SK-N-SH treated with all-trans-retinoic acid at 6 μM for 48 hours (cell line): ENCODE results near the gene SYNDIG1L.

Source experiments
- ATAC-seq: fragments of 200-7000 bp; cut with Tn5 transposase; 3 replicates; pipeline ENCODE4 v1.9.1; 2020; ENCODE audit warnings: mild to moderate bottlenecking, moderate library complexity
- ARNTL ChIP-seq: fragments of 450-650 bp; formaldehyde crosslinking; IDR thresholded peaks from 2 replicates; pipeline ENCODE4 v1.5.0; 2020; ENCODE audit warnings: low read depth, mild to moderate bottlenecking, moderate library complexity, borderline replicate concordance
- BACH2 ChIP-seq: fragments of 250-450 bp; sonication (Bioruptor Pico); IDR thresholded peaks from 2 replicates; pipeline ENCODE4 v1.9.0; 2021; ENCODE audit warnings: mild to moderate bottlenecking, borderline replicate concordance
- CSDC2 ChIP-seq: fragments of 250-450 bp; sonication (Bioruptor Pico); IDR thresholded peaks from 2 replicates; pipeline ENCODE4 v1.5.0; 2020; ENCODE audit warnings: mild to moderate bottlenecking, moderate library complexity
- CSRNP3 ChIP-seq: fragments of 250-450 bp; sonication (Bioruptor Pico); IDR thresholded peaks from 2 replicates; pipeline ENCODE4 v1.5.1; 2021; ENCODE audit warnings: mild to moderate bottlenecking, moderate library complexity
- ESRRG ChIP-seq: fragments of 250-450 bp; sonication (Bioruptor Pico); IDR thresholded peaks from 2 replicates; pipeline ENCODE4 v1.6.1; 2021; ENCODE audit warnings: mild to moderate bottlenecking
- GLIS3 ChIP-seq: fragments of 250-450 bp; sonication (Bioruptor Pico); IDR thresholded peaks from 2 replicates; pipeline ENCODE4 v1.5.0; 2020; ENCODE audit warnings: mild to moderate bottlenecking, moderate library complexity
- ISL1 ChIP-seq: fragments of 250-450 bp; sonication (Bioruptor Pico); IDR thresholded peaks from 2 replicates; pipeline ENCODE4 v2.1.2; 2022; ENCODE audit warnings: mild to moderate bottlenecking, moderate library complexity
- POU6F1 ChIP-seq: fragments of 250-450 bp; sonication (Bioruptor Pico); IDR thresholded peaks from 2 replicates; pipeline ENCODE4 v1.8.0; 2021; ENCODE audit warnings: low read depth, mild to moderate bottlenecking, moderate library complexity, borderline replicate concordance
- PPARA ChIP-seq: fragments of 250-450 bp; sonication (Bioruptor Pico); IDR thresholded peaks from 2 replicates; pipeline ENCODE4 v1.5.0; 2020; ENCODE audit warnings: mild to moderate bottlenecking, borderline replicate concordance
- SNAI2 ChIP-seq: fragments of 250-450 bp; sonication (Bioruptor Pico); IDR thresholded peaks from 2 replicates; pipeline ENCODE4 v1.5.0; 2020; ENCODE audit warnings: mild to moderate bottlenecking, moderate library complexity
- TCF4 ChIP-seq: fragments of 250-450 bp; sonication (Bioruptor Pico); IDR thresholded peaks from 2 replicates; pipeline ENCODE4 v1.8.0; 2021; ENCODE audit warnings: mild to moderate bottlenecking, moderate library complexity, borderline replicate concordance
- TSHZ2 ChIP-seq: fragments of 250-450 bp; sonication (Bioruptor Pico); IDR thresholded peaks from 2 replicates; pipeline ENCODE4 v1.5.0; 2020; ENCODE audit warnings: mild to moderate bottlenecking, moderate library complexity
- ZC3H10 ChIP-seq: fragments of 250-450 bp; sonication (Bioruptor Pico); IDR thresholded peaks from 2 replicates; pipeline ENCODE4 v1.5.1; 2021; ENCODE audit warnings: mild to moderate bottlenecking, moderate library complexity
- ZFP30 ChIP-seq: fragments of 450-650 bp; formaldehyde crosslinking; IDR thresholded peaks from 2 replicates; pipeline ENCODE4 v1.5.0; 2022; ENCODE audit warnings: mild to moderate bottlenecking, moderate library complexity
- ZNF565 ChIP-seq: fragments of 450-650 bp; formaldehyde crosslinking; conservative IDR thresholded peaks from 2 replicates; pipeline ENCODE4 v1.5.0; 2020; ENCODE audit warnings: low read depth, mild to moderate bottlenecking, moderate library complexity
- ZNF70 ChIP-seq: fragments of 450-650 bp; formaldehyde crosslinking; IDR thresholded peaks from 2 replicates; pipeline ENCODE4 v1.5.0; 2020; ENCODE audit warnings: mild to moderate bottlenecking, moderate library complexity
- ZNF8 ChIP-seq: fragments of 450-650 bp; formaldehyde crosslinking; IDR thresholded peaks from 2 replicates; pipeline ENCODE4 v1.5.0; 2020; ENCODE audit warnings: mild to moderate bottlenecking, moderate library complexity
- TF ChIP-seq, protein P1 (sequence below): fragments of 250-450 bp; sonication (Bioruptor Pico); IDR thresholded peaks from 2 replicates; pipeline ENCODE4 v1.5.1; 2020; ENCODE audit warnings: low read depth, mild to moderate bottlenecking, moderate library complexity

Gene SYNDIG1L

DNA sequence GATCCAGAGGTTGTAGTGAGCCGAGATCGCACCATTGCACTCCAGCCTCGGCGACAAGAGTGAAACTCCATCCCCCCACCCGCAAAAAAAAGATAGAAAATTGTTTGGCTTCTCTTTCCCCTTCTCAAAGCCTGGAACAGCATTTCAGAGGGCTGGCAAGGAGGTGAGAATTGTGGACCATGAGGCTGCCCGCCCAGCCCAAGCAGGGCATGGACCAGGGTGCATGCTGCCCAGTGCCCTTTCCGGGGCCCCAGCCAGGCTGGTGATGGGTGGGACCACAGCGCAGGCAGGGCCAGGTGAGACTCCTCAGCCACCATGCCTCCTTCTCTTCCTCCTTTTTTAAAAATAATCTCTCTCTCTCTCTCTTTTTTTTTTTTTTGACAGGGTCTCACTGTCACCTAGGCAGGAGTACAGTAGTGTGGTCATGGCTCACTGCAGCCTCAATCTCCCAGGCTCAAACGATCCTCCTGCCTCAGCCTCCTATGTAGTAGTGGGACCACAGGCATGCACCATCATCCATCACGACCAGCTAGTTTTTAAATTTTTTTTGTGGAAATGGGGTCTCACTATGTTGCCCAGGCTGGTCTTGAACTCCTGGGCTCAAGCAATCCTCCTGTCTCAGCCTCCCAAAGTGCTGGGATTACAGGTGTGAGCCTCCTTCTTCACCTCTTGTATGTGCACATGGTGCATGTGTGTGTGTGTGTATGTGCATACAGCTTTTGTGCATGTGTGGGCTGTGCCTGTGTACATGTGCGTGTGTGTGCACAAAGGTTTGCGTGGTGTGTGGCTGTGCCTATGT is 22.2 kb downstream of the SYNDIG1L start:
- no peak for ATAC-seq
- TF ChIP-seq CSDC2 (no peak), ZNF8 (CRISPR knock-in tag) (no peak), ZFP30 (CRISPR knock-in tag) (no peak), ISL1 (CRISPR knock-in tag) (no peak), ESRRG (no peak), ZC3H10 (CRISPR knock-in tag) (no peak), ARNTL (CRISPR knock-in tag) (no peak), CSRNP3 (CRISPR knock-in tag) (no peak), POU6F1 (CRISPR knock-in tag) (no peak), TCF4 (CRISPR knock-in tag) (no peak), GLIS3 (CRISPR knock-in tag) (no peak)
- TF ChIP-seq, protein P1, sequence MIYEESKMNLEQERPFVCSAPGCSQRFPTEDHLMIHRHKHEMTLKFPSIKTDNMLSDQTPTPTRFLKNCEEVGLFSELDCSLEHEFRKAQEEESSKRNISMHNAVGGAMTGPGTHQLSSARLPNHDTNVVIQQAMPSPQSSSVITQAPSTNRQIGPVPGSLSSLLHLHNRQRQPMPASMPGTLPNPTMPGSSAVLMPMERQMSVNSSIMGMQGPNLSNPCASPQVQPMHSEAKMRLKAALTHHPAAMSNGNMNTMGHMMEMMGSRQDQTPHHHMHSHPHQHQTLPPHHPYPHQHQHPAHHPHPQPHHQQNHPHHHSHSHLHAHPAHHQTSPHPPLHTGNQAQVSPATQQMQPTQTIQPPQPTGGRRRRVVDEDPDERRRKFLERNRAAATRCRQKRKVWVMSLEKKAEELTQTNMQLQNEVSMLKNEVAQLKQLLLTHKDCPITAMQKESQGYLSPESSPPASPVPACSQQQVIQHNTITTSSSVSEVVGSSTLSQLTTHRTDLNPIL = no peak

GRCh38 chr14:74402401-74403251 is 23.4 kb downstream of the SYNDIG1L start:
- TF ChIP-seq ZNF8 (CRISPR knock-in tag) = no peak
- TF ChIP-seq SNAI2 = no peak
- TF ChIP-seq, protein P1 = no peak
- TF ChIP-seq TSHZ2 (CRISPR knock-in tag) = no peak
- TF ChIP-seq ISL1 (CRISPR knock-in tag) = no peak
- no peak for TF ChIP-seq PPARA (CRISPR knock-in tag)
- TF ChIP-seq GLIS3 (CRISPR knock-in tag) = no peak
- TF ChIP-seq ZNF70 (CRISPR knock-in tag) = no peak
- no peak for TF ChIP-seq CSDC2
- no peak for TF ChIP-seq ZFP30 (CRISPR knock-in tag)
- no peak for TF ChIP-seq BACH2 (CRISPR knock-in tag)
- no peak for TF ChIP-seq ESRRG
- no peak for TF ChIP-seq ZNF565 (CRISPR knock-in tag)
- TF ChIP-seq POU6F1 (CRISPR knock-in tag) = no peak
- no peak for ATAC-seq
